LNCAP (cell line): ENCODE data around the gene MIEF2.

ENCODE experiments used
- CTCF ChIP-seq: fragments of 450-650 bp; IDR thresholded peaks from 2 replicates; pipeline ENCODE4 v1.5.1; 2017; ENCODE audit warnings: mild to moderate bottlenecking

MIEF2 gene

GRCh38 chr17:18231164-18231563 lies 29.3 kb upstream of the MIEF2 start:
- TF ChIP-seq CTCF: no peak

- TF ChIP-seq CTCF: no peak
These were observed 26.5 kb upstream of the MIEF2 start for GRCh38 chr17:18233803-18234518.

- no peak for TF ChIP-seq CTCF
These were observed 25.5 kb upstream of the MIEF2 start for GRCh38 chr17:18234853-18235380.

- no peak for TF ChIP-seq CTCF
These were observed 24.7 kb upstream of the MIEF2 start for GRCh38 chr17:18235743-18236256.

GRCh38 chr17:18236494-18236893 lies 24.0 kb upstream of the MIEF2 start:
- TF ChIP-seq CTCF: no peak

- TF ChIP-seq CTCF: no peak
These were observed 23.0 kb upstream of the MIEF2 start for GRCh38 chr17:18237461-18237860.

GRCh38 chr17:18238299-18238698 lies 22.2 kb upstream of the MIEF2 start:
- TF ChIP-seq CTCF: no peak
